ENCODE data around the gene SPAG4.

Gene SPAG4

GRCh38 chr20:35660122-35660937 is 44.7 kb downstream of the SPAG4 start:
- peak; percentile 1 for DNase-seq

GRCh38 chr20:35661053-35661452 is 45.4 kb downstream of the SPAG4 start:
- DNase-seq: peak; percentile 1

- peak; percentile 1 for DNase-seq
Observed at GRCh38 chr20:35661908-35662307, 46.3 kb downstream of the SPAG4 start.

GRCh38 chr20:35662551-35662950 is 46.9 kb downstream of the SPAG4 start:
- DNase-seq: no peak

- DNase-seq: no peak
Observed at GRCh38 chr20:35663516-35664465, 48.2 kb downstream of the SPAG4 start.

GRCh38 chr20:35664466-35665206 is 49.0 kb downstream of the SPAG4 start, which contains the start of the genes CPNE1 and RBM12:
CPNE1 (minus strand) TSS chr20:35664900; CDS start chr20:35632923, 31,977 bp downstream.
RBM12 (minus strand) TSS chr20:35664900; CDS start chr20:35655322, 9,578 bp downstream.
- DNase-seq: peak; percentile 98

- no peak for DNase-seq
Observed at GRCh38 chr20:35665949-35666288, 50.3 kb downstream of the SPAG4 start.

GRCh38 chr20:35669221-35669620 is 53.6 kb downstream of the SPAG4 start:
- DNase-seq: no peak

- no peak for DNase-seq
Observed at GRCh38 chr20:35669681-35670080, 54.1 kb downstream of the SPAG4 start.
